Measurements from ENCODE around the gene MSH6. TPM values are rescaled to one million over a fixed set of nuclear protein-coding genes. Genes with fewer than 3 reads are reported as not detected.

Gene MSH6
- total RNA-seq, 1 donor from 2014 or later, result 34.9 TPM

DNA sequence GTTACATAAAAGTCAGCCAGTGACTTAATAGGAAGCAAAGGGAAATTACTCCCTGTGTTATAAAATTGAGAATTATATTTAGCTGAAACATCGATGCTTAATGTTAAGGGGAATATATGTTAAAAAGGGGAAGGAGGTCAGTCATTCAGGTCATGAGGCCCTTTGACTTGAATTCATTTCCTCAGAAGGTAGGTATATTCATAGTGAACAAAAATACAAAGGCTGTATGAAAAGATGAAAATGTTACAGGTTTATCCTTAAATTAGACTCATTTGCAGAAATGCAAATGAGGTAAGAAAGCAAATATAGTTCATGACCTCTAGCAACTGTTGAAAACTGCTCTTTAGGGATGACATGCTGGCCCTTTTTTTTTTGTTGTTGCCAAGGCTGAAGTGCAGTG lies 20.8 kb downstream of the MSH6 start:
- H3K4me1 Mint-ChIP-seq (ENCODE audit: low read depth, unreplicated experiment), result no peaks in the 10 kb centered on the region
- TF ChIP-seq, protein P1, sequence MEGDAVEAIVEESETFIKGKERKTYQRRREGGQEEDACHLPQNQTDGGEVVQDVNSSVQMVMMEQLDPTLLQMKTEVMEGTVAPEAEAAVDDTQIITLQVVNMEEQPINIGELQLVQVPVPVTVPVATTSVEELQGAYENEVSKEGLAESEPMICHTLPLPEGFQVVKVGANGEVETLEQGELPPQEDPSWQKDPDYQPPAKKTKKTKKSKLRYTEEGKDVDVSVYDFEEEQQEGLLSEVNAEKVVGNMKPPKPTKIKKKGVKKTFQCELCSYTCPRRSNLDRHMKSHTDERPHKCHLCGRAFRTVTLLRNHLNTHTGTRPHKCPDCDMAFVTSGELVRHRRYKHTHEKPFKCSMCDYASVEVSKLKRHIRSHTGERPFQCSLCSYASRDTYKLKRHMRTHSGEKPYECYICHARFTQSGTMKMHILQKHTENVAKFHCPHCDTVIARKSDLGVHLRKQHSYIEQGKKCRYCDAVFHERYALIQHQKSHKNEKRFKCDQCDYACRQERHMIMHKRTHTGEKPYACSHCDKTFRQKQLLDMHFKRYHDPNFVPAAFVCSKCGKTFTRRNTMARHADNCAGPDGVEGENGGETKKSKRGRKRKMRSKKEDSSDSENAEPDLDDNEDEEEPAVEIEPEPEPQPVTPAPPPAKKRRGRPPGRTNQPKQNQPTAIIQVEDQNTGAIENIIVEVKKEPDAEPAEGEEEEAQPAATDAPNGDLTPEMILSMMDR (IDR thresholded peaks at IDR 0.05; ENCODE audit: partially characterized antibody, unreplicated experiment), result no peak
- H3K9me3 Mint-ChIP-seq (ENCODE audit: unreplicated experiment), result peaks cover 3% of the 10 kb centered on the region
- no peaks in the 10 kb centered on the region for H3K27me3 Mint-ChIP-seq (ENCODE audit: unreplicated experiment)
- H3K36me3 Mint-ChIP-seq (ENCODE audit: unreplicated experiment), result peaks cover 8% of the 10 kb centered on the region
- no peak for DNase-seq
- H3K27ac Mint-ChIP-seq (ENCODE audit: unreplicated experiment), result no peak overlapping the region
- no peak overlapping the region for H3K4me3 Mint-ChIP-seq (ENCODE audit: unreplicated experiment)

DNA sequence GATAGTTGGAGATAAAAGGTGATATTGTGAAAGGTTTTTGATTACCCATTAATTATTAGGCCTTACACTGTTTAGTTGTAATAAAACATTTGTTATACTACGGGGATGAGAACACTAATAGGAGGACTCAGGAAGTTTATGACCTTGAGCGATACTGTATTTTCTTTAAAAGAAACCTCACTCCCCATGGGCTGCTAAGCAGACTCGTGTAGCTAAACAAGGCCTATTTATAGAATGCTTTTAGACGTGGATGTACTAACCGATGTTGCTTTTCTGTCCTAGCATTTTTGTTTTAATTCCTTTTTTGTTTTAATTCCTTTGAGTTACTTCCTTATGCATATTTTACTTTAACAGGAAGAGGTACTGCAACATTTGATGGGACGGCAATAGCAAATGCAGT lies 22.9 kb downstream of the MSH6 start:
- TF ChIP-seq, protein P1 (IDR thresholded peaks at IDR 0.05; ENCODE audit: partially characterized antibody, unreplicated experiment), result no peak
- DNase-seq, result no peak
- H3K36me3 Mint-ChIP-seq (ENCODE audit: unreplicated experiment), result peaks cover 8% of the 10 kb centered on the region
- no peak overlapping the region for H3K4me3 Mint-ChIP-seq (ENCODE audit: unreplicated experiment)
- H3K27me3 Mint-ChIP-seq (ENCODE audit: unreplicated experiment), result no peaks in the 10 kb centered on the region
- peaks cover 3% of the 10 kb centered on the region for H3K9me3 Mint-ChIP-seq (ENCODE audit: unreplicated experiment)
- no peak overlapping the region for H3K27ac Mint-ChIP-seq (ENCODE audit: unreplicated experiment)
- no peaks in the 10 kb centered on the region for H3K4me1 Mint-ChIP-seq (ENCODE audit: low read depth, unreplicated experiment)

DNA sequence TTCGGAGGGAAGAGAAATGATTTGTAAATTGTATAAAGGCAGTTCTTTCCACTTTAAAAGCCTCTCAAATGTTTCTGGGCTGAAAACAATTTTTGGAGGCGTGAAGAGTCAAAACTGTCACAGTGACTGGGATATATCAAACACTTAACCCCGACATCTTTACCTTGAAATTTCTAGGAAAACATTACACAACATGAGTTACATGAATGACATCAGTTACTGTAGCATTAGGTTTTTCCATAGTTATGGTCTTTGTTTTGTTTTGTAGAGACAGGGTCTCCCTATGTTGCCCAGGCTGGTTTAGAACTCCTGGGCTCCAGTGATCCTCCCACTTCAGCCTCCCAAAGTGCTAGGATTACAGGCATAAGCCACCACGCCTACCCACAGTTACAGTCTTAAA lies 25.7 kb downstream of the MSH6 start:
- no peak for DNase-seq
- H3K4me3 Mint-ChIP-seq (ENCODE audit: unreplicated experiment), result no peak overlapping the region
- no peak overlapping the region for H3K27ac Mint-ChIP-seq (ENCODE audit: unreplicated experiment)
- TF ChIP-seq, protein P1 (IDR thresholded peaks at IDR 0.05; ENCODE audit: partially characterized antibody, unreplicated experiment), result no peak
- no peaks in the 10 kb centered on the region for H3K36me3 Mint-ChIP-seq (ENCODE audit: unreplicated experiment)
- no peaks in the 10 kb centered on the region for H3K9me3 Mint-ChIP-seq (ENCODE audit: unreplicated experiment)
- H3K4me1 Mint-ChIP-seq (ENCODE audit: low read depth, unreplicated experiment), result no peaks in the 10 kb centered on the region
- H3K27me3 Mint-ChIP-seq (ENCODE audit: unreplicated experiment), result no peaks in the 10 kb centered on the region

DNA sequence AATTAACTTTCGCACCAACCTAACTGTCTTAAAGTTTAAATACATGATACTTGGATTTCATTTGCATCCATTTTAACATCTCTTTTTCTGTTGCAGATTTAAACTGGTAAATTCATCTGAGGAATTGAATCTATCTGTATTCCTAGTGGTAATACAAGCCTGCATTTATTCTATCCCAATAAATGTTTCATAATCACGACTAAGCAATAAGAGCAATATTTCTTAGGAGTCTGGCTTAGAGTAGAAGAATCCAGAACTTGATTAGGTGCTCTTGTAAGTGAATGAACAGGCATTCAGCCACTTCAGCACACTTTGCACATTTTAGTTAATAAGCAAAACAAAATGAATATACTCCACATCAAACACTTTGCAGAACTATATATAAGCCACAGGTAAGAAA lies 27.0 kb downstream of the MSH6 start:
- DNase-seq, result no peak
- Mint-ChIP-seq H3K4me3 (ENCODE audit: unreplicated experiment) (no peak overlapping the region), H3K36me3 (ENCODE audit: unreplicated experiment) (peaks cover 3% of the 10 kb centered on the region), H3K27ac (ENCODE audit: unreplicated experiment) (no peak overlapping the region), H3K9me3 (ENCODE audit: unreplicated experiment) (peaks cover 3% of the 10 kb centered on the region), H3K4me1 (ENCODE audit: low read depth, unreplicated experiment) (no peaks in the 10 kb centered on the region), H3K27me3 (ENCODE audit: unreplicated experiment) (no peaks in the 10 kb centered on the region)
- TF ChIP-seq, protein P1 (IDR thresholded peaks at IDR 0.05; ENCODE audit: partially characterized antibody, unreplicated experiment), result no peak

DNA sequence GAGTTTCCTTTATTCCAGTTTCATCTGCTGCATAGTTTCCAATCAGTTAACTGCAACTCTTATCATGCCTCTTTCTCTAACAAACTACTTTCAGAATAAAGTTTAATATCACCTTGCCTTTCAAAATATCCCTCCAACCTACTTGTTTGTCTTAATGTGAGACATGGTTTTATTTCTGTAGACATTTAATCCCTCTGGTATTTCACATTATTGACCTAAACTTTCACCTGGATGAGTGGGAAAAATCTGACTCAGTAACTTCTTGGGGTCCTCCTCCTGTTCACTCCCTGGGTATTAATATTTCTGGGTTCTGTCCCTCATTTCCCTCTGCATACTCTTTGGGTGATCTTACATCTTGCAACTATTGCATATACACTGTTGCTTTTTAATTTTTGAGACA lies 27.9 kb downstream of the MSH6 start:
- Mint-ChIP-seq H3K4me3 (ENCODE audit: unreplicated experiment) (no peak overlapping the region), H3K27ac (ENCODE audit: unreplicated experiment) (no peak overlapping the region), H3K36me3 (ENCODE audit: unreplicated experiment) (peaks cover 5% of the 10 kb centered on the region), H3K27me3 (ENCODE audit: unreplicated experiment) (no peaks in the 10 kb centered on the region), H3K9me3 (ENCODE audit: unreplicated experiment) (peaks cover 4% of the 10 kb centered on the region), H3K4me1 (ENCODE audit: low read depth, unreplicated experiment) (no peaks in the 10 kb centered on the region)
- TF ChIP-seq, protein P1 (IDR thresholded peaks at IDR 0.05; ENCODE audit: partially characterized antibody, unreplicated experiment), result no peak
- no peak for DNase-seq

Measured in glutamatergic neuron (in vitro differentiated cells).